HCT116 (cell line): ENCODE data around the gene LHX3. TPM values are rescaled to one million over a fixed set of nuclear protein-coding genes. Genes with fewer than 3 reads are reported as not detected.

Experiments used
- ATAC-seq: fragments of 200-7000 bp; cut with Tn5 transposase; 2 replicates; pipeline ENCODE4 v1.9.1; 2020; ENCODE audit warnings: mild to moderate bottlenecking, moderate library complexity
- BruUV-seq: library from RNA; stranded (reverse); fragments of 400-500 nt; replicated peaks from 2 replicates; lab custom pipeline; 2021; lab: Mats Ljungman, UMichigan
- CTCF ChIA-PET: fragments of 300-600 bp; sonication (Branson Sonifier 250); formaldehyde crosslinking; loops from one replicate; lab custom pipeline; 2021; ENCODE audit warnings: antibody characterized with exemption; lab: Charles Lee
- POLR2A ChIA-PET: fragments of 300-600, 350-600 bp; sonication (Branson Sonifier 250); formaldehyde crosslinking; loops from one replicate; lab custom pipeline; 2021; ENCODE audit warnings: antibody characterized with exemption; lab: Charles Lee
- RAD21 ChIA-PET, 2 experiments: fragments of 300-600 bp; sonication (Branson Sonifier 250); formaldehyde crosslinking; loops; one replicate each; lab custom pipeline; 2023; ENCODE audit warnings: low total read pairs in 2 of 2; ENCODE audit not compliant: uncharacterized antibody in 2 of 2, unreplicated experiment in 2 of 2, low non-redundant PET in 1 of 2; lab: Charles Lee
- DNase-seq: peaks from one replicate; pipeline ENCODE4 v3.0.0-alpha.2; 2010; ENCODE audit warnings: low read depth, low spot score
- H2AFZ ChIP-seq: fragments of 200-600 bp; shearing (Covaris generic), sonication (generic); 2 replicates; pipeline ENCODE4 v1.6.1; 2017; ENCODE audit warnings: low read depth, mixed run types, mixed read lengths, antibody characterized with exemption, low read length; ENCODE audit not compliant: poor library complexity, severe bottlenecking
- H3K27ac ChIP-seq: 2 replicates; pipeline ENCODE4 v1.5.1; 2012; ENCODE audit warnings: low read depth, low read length
- H3K27me3 ChIP-seq: fragments of 200-600 bp; sonication (generic); 2 replicates; pipeline ENCODE4 v1.6.1; 2016; ENCODE audit warnings: mixed run types, low read length, mixed read lengths; ENCODE audit not compliant: insufficient read depth
- H3K36me3 ChIP-seq, 2 experiments: fragments of 200-500 bp in 1 of 2; fragments of 200-600 bp in 1 of 2; sonication (Bioruptor generic) in 1 of 2; sonication (generic) in 1 of 2; 2 replicates each; pipeline versions ENCODE4 v1.5.1 to v1.6.1; 2014 to 2016; ENCODE audit warnings: low read length in 2 of 2, inconsistent platforms in 1 of 2, mixed read lengths in 1 of 2, mixed run types in 1 of 2; ENCODE audit not compliant: insufficient read depth in 2 of 2, control insufficient read depth in 1 of 2
- H3K4me1 ChIP-seq, 2 experiments: fragments of 200-600 bp in 1 of 2; sonication (generic) in 1 of 2; 2 replicates each; pipeline versions ENCODE4 v1.5.1 to v1.6.1; 2012 to 2017; ENCODE audit warnings: low read length in 2 of 2, inconsistent platforms in 1 of 2, mild to moderate bottlenecking in 1 of 2, mixed read lengths in 1 of 2, mixed run types in 1 of 2, moderate library complexity in 1 of 2; ENCODE audit not compliant: insufficient read depth in 2 of 2, control insufficient read depth in 1 of 2
- H3K4me2 ChIP-seq: fragments of 200-600 bp; sonication (generic); 2 replicates; pipeline ENCODE4 v1.6.1; 2017; ENCODE audit warnings: mixed run types, low read length, mixed read lengths
- H3K4me3 ChIP-seq, 2 experiments: fragments of 200-600 bp in 1 of 2; sonication (generic) in 1 of 2; replicated peaks in 1 of 2; 2 replicates each; pipeline ENCODE4 v1.5.1; 2011 to 2016; ENCODE audit warnings: low read length in 2 of 2, control low read depth in 1 of 2, low read depth in 1 of 2, mild to moderate bottlenecking in 1 of 2, mixed read lengths in 1 of 2, mixed run types in 1 of 2
- H3K79me2 ChIP-seq: fragments of 200-600 bp; sonication (generic); 2 replicates; pipeline ENCODE4 v1.6.1; 2017; ENCODE audit warnings: mild to moderate bottlenecking, mixed run types, low read length, moderate library complexity, mixed read lengths; ENCODE audit not compliant: insufficient read depth
- H3K9ac ChIP-seq: fragments of 200-600 bp; sonication (generic); 2 replicates; pipeline ENCODE4 v1.6.1; 2016; ENCODE audit warnings: low read length, mixed read lengths
- H3K9me2 ChIP-seq: fragments of 200-600 bp; sonication (generic), shearing (Covaris generic); 2 replicates; pipeline ENCODE4 v1.6.1; 2017; ENCODE audit warnings: mixed run types, mild to moderate bottlenecking, moderate library complexity; ENCODE audit not compliant: insufficient read depth
- H3K9me3 ChIP-seq, 2 experiments: fragments of 200-500 bp in 1 of 2; fragments of 200-600 bp in 1 of 2; sonication (Bioruptor generic) in 1 of 2; sonication (generic) in 1 of 2; 2 replicates each; pipeline ENCODE4 v1.6.1; 2014 to 2017; ENCODE audit warnings: low read length in 2 of 2, mixed read lengths in 2 of 2, inconsistent platforms in 1 of 2, low read depth in 1 of 2, mild to moderate bottlenecking in 1 of 2, mixed run types in 1 of 2, moderate library complexity in 1 of 2; ENCODE audit not compliant: control insufficient read depth in 1 of 2, insufficient read depth in 1 of 2
- H4K20me1 ChIP-seq: fragments of 200-600 bp; sonication (generic), shearing (Covaris generic); 2 replicates; pipeline ENCODE4 v1.6.1; 2017; ENCODE audit warnings: mixed run types, mild to moderate bottlenecking, moderate library complexity; ENCODE audit not compliant: insufficient read depth
- CEBPB ChIP-seq: IDR thresholded peaks from 2 replicates; pipeline ENCODE4 v1.6.1; 2012; ENCODE audit warnings: low read depth
- EZH2 ChIP-seq: fragments of 200-600 bp; sonication (generic); IDR thresholded peaks from 2 replicates; pipeline ENCODE4 v1.6.1; 2017; ENCODE audit warnings: antibody characterized with exemption, mixed run types
- EZH2phosphoT487 ChIP-seq: fragments of 200-600 bp; IDR thresholded peaks from 2 replicates; pipeline ENCODE4 v1.6.1; 2018; ENCODE audit warnings: antibody characterized with exemption, borderline replicate concordance
- FOSL1 ChIP-seq: IDR thresholded peaks from 2 replicates; pipeline ENCODE4 v1.6.1; 2012; ENCODE audit warnings: low read depth
- JUND ChIP-seq: IDR thresholded peaks from 2 replicates; pipeline ENCODE4 v1.6.1; 2012
- POLR2A ChIP-seq: IDR thresholded peaks from 2 replicates; pipeline ENCODE4 v1.7.0; 2011; ENCODE audit warnings: borderline replicate concordance; ENCODE audit not compliant: insufficient read depth, insufficient read length; ENCODE audit errors: extremely low read depth
- RAD21 ChIP-seq: IDR thresholded peaks from 2 replicates; pipeline ENCODE4 v1.6.1; 2012; ENCODE audit warnings: low read depth, mild to moderate bottlenecking
- SIN3A ChIP-seq: IDR thresholded peaks from 2 replicates; pipeline ENCODE4 v1.6.1; 2012; ENCODE audit warnings: low read depth
- SRF ChIP-seq: IDR thresholded peaks from 2 replicates; pipeline ENCODE4 v1.6.1; 2012; ENCODE audit warnings: low read depth
- TCF7L2 ChIP-seq: IDR thresholded peaks from 2 replicates; pipeline ENCODE4 v1.7.0; 2011; ENCODE audit warnings: borderline replicate concordance, inconsistent platforms; ENCODE audit not compliant: insufficient read depth, insufficient read length; ENCODE audit errors: extremely low read depth
- ZNF274 ChIP-seq: fragments of 200-500 bp; sonication (Bioruptor generic); IDR thresholded peaks from 2 replicates; pipeline ENCODE4 v1.6.1; 2014; ENCODE audit warnings: mild to moderate bottlenecking, low read depth, low read length, inconsistent platforms
- intact Hi-C: fragments of 100-400 bp; cut with micrococcal nuclease; formaldehyde crosslinking; loops from 2 replicates; pipeline ENCODE4 v1.10.0; 2022
- total RNA-seq: library from RNA; stranded (reverse); gene quantifications from one replicate; pipeline ENCODE4 v1.2.1, GENCODE V29; 2021; ENCODE audit not compliant: unreplicated experiment
- TF ChIP-seq, protein P1 (sequence below): IDR thresholded peaks from 2 replicates; pipeline ENCODE4 v1.6.1; 2011; ENCODE audit warnings: mild to moderate bottlenecking, low read length, moderate library complexity; ENCODE audit not compliant: insufficient replicate concordance; ENCODE audit errors: extremely low read depth

Gene LHX3
- total RNA-seq, 1 experiment from 2014 or later: not detected

DNA sequence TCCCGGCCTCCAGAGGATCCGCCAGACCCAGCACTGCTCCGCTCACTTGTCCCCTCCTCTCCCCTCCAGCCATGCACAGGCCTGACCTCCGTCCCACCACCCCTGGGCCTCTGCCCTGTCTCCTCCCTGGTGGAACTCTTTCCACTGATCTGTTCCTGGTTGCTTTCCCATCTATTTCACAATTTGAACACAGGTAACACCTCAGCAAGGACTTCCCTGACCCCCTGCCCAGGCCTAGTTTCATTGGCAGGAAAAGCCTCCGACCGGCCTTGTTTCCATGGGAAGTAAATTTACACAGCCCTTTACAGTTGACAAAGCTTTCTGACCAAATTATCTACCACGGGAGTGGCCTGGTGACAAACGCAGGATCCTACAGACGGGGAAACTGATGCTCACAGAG, 25.8 kb upstream of the LHX3 start:
- TF ChIP-seq ZNF274 (no peak), TCF7L2 (no peak), RAD21 (no peak), SIN3A (no peak), EZH2 (no peak), POLR2A (no peak), SRF (no peak), JUND (no peak), EZH2phosphoT487 (no peak), CEBPB (no peak), FOSL1 (no peak)
- TF ChIP-seq, protein P1, sequence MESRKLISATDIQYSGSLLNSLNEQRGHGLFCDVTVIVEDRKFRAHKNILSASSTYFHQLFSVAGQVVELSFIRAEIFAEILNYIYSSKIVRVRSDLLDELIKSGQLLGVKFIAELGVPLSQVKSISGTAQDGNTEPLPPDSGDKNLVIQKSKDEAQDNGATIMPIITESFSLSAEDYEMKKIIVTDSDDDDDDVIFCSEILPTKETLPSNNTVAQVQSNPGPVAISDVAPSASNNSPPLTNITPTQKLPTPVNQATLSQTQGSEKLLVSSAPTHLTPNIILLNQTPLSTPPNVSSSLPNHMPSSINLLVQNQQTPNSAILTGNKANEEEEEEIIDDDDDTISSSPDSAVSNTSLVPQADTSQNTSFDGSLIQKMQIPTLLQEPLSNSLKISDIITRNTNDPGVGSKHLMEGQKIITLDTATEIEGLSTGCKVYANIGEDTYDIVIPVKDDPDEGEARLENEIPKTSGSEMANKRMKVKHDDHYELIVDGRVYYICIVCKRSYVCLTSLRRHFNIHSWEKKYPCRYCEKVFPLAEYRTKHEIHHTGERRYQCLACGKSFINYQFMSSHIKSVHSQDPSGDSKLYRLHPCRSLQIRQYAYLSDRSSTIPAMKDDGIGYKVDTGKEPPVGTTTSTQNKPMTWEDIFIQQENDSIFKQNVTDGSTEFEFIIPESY: no peak
- no peak overlapping the region for H3K4me3 ChIP-seq
- ChIA-PET CTCF (no interaction called here), RAD21 (no interaction called here), POLR2A (no interaction called here)
- no peak for DNase-seq
- H3K36me3 ChIP-seq: peaks cover 2 to 31% of the 10 kb centered on the region in 2 experiments; a peak in 3 of 4 replicates
- no peak overlapping the region for H3K9ac ChIP-seq
- no peak overlapping the region for H2AFZ ChIP-seq
- no peak for ATAC-seq
- H4K20me1 ChIP-seq: peaks cover 2% of the 10 kb centered on the region; the same call in 1 of the 2 replicates
- H3K27ac ChIP-seq: no peak overlapping the region
- peaks cover 97% of the 10 kb centered on the region for H3K79me2 ChIP-seq
- intact Hi-C loops: no loop called here
- peaks cover 19 to 48% of the 10 kb centered on the region in 2 experiments for H3K4me1 ChIP-seq
- H3K27me3 ChIP-seq: no peaks in the 10 kb centered on the region
- no peaks in the 10 kb centered on the region for H3K9me2 ChIP-seq
- H3K4me2 ChIP-seq: no peak overlapping the region
- no TSS peak for BruUV-seq
- no peaks in the 10 kb centered on the region for H3K9me3 ChIP-seq
